Measurements from ENCODE around the gene MAPKAPK5.
A peak's percentile ranks its signal among the peaks of the same experiment; 100 is the strongest.
"Not testable (repeated sequence)": the region's sequence is repeated elsewhere in the genome, so short reads cannot be mapped to it uniquely, and the experiment has no call there.

MAPKAPK5 gene

GRCh38 chr12:111841750-111842555, at the start of gene MAPKAPK5:
Gene MAPKAPK5 (plus strand): TSS chr12:111842228. CDS start chr12:111842734, 506 bp downstream.
- peak; percentile 99 for DNase-seq

DNA sequence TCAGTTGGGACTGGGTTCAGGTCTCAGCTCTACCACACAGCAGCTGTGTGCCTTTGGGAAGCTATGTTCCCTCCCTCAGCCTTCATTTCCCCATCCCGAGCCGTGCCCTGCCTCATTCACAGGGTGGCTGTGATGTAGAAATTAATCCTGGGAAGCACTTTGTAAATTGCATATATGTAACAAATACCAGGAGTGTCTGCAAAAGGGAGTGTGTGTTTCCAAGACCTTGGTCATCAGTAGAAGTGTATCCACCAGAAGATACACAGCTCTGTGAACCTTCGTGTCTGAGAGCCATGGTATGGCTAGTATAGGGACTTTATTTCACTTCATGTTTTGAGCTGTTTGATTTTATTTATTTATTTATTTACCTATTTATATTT, 49.2 kb upstream of the MAPKAPK5 start:
- DNase-seq: no peak

DNA sequence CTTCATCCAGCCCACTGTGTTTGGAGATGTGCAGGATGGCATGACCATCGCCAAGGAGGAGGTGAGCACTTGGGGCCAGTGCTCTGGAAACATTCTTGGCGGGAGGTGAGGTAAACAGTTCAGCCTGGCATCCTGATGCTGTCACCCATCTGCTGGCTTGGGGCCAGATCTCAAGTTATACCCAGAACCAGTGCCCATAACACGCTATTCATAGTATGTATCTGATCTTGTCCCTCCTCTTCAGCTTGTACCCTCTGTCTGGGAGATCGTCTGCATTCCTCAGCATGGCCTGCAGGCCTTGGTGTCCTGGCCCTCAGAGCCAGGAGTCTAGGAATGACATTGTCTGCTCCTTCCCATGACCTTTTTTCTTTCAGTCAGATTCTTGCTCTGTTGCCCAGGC, 43.8 kb upstream of the MAPKAPK5 start:
- no peak for DNase-seq

DNA sequence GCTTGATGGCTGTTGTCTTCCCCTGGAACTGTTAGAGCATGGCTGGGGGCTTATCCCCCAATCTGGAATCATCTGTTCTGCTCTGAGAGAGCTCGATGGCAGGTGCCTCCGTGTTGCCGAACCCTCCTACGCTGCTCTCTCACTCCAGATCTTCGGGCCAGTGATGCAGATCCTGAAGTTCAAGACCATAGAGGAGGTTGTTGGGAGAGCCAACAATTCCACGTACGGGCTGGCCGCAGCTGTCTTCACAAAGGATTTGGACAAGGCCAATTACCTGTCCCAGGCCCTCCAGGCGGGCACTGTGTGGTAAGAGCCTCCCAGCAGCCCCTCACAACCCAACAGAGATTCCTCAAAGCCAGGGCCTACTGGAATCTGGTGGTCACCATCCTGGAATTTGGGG, 42.3 kb upstream of the MAPKAPK5 start:
- DNase-seq: no peak

- no peak for DNase-seq
Observed at GRCh38 chr12:111803038-111803626, 38.9 kb upstream of the MAPKAPK5 start.

DNA sequence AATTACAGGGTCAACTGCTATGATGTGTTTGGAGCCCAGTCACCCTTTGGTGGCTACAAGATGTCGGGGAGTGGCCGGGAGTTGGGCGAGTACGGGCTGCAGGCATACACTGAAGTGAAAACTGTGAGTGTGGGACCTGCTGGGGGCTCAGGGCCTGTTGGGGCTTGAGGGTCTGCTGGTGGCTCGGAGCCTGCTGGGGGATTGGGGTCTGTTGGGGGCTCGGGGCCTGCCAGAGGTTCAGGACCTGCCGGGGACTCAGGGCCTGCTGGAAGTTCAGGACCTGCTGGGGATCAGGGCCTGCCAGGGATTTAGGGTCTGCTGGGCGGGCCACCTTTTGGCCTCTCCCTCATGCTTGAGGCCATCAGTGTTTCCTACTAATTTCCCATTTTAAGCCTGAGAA, 38.2 kb upstream of the MAPKAPK5 start:
- no peak for DNase-seq

- no peak for DNase-seq
Observed at GRCh38 chr12:111806304-111806703, 35.7 kb upstream of the MAPKAPK5 start.

DNA sequence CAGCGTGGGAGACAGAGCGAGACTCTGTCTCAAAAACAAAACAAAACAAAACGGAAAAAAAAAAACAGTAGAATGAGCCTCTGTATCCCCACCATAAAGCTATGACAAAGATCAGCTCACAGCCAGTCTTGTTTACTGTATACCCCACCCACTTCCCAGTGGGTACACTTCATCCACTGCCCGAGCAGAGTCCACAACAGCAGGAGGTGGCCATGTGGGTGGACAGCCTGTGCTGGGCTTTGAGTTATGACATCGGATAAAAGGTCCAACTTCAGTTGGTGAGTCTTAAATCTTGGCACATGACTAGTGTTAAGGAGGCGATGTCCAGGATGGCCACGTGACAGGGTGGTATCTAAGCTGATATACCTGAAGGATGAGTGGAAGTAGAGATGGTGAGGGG, 34.8 kb upstream of the MAPKAPK5 start:
- no peak for DNase-seq

- DNase-seq: peak; percentile 55
Observed at GRCh38 chr12:111812881-111813741, 28.9 kb upstream of the MAPKAPK5 start.

GRCh38 chr12:111816065-111816615, 25.9 kb upstream of the MAPKAPK5 start:
- no peak for DNase-seq

- DNase-seq: not testable (repeated sequence)
Observed at GRCh38 chr12:111816898-111817297, 25.1 kb upstream of the MAPKAPK5 start.

DNA sequence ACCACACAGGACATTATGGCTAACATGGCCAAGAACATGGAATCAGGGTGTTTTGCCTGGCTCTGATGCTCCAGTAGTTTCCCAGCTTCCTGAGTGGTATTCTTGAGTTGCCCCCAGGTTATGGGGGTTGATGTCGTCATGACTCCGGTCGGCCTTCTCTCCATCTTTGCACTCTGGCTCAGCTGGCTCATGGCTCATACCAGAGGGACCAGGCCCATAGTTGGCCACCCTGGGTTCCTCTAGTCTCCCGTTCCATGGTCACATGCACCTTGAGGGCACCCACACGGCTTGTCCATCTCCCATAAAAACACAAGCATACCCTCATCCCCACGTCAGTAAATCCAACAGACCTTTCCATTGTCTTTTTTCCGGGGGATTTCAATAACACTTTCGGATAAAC, 23.7 kb upstream of the MAPKAPK5 start:
- DNase-seq: no peak

- no peak for DNase-seq
Observed at GRCh38 chr12:111819191-111820158, 22.6 kb upstream of the MAPKAPK5 start.

GRCh38 chr12:111820828-111821227, 21.2 kb upstream of the MAPKAPK5 start:
- not testable (repeated sequence) for DNase-seq

DNA sequence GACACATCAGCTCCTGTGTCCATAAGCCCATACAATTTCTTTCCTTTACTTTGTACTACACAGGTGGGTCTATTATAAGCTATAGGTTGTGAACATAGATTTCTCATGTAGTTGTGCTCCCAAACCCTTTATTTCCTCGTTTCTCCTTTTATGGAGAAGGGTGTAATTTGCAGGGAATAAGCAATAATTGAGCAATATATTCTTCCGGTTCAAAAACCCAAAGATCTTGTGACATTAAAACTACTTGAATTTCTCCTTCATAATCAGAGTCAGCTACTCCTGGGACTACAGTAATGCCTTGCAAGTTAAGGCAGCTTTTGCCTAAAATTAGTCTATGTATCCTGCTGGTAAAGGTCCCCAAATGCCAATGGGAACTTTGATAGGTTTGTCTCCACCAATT, 19.1 kb upstream of the MAPKAPK5 start:
- DNase-seq: no peak

GRCh38 chr12:111823891-111824290, 18.1 kb upstream of the MAPKAPK5 start:
- no peak for DNase-seq

DNA sequence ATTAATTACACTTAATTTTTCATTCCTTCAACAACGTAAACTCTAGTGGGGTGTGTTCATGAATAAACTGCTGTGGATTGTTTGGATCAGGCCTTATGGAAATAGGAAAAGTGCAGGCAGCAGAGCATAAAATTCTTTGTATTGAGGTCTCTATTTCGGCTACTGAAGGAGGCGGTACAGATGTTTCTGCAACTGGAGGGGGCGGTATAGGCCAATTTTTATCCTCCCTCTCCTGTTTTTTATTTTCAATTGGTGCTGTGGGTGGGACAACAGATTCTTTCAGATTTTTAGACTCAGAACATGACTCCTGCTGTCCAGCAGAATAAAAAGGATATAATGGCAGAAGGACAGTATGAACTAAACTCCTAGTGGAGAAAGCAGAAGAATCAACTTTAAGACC, 17.7 kb upstream of the MAPKAPK5 start:
- not testable (repeated sequence) for DNase-seq

GRCh38 chr12:111825509-111825908, 16.5 kb upstream of the MAPKAPK5 start:
- no peak for DNase-seq

DNA sequence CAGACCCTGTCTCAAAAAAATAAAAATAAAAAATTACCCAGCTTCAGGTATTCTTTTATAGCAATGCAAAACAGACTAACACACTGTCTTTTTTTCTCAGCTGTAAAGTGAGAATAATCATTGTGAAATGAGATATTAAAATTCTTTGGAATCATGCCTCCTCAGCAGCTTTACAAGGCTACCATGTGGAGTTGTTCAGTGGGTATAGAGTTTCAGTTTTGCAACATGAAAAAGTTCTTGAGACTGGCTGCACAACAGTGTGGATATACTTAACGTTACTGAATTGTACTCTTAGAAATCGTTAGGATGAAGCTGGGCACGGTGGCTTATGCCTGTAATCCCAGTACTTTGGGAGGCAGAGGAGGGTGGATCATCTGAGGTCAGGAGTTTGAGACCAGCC, 15.7 kb upstream of the MAPKAPK5 start:
- no peak for DNase-seq

DNA sequence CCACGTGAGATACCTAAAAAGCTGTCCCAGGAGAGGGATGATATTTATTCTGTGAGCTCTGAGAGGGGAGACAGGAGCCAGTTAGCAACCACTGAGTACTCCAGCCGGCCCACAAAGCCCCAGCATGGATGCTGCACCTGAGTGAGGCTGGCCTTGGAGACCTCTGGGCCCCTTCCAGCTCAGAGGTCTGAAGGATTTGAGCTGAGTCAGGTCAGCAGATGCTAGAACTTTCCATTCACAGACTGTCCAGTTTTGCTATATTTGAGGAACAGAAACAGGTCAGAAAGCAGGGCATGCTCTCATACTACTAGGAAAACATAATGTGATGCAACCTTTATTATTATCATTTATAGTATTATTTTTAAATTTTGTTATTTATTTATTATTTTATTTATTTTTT, 15.0 kb upstream of the MAPKAPK5 start:
- no peak for DNase-seq

DNA sequence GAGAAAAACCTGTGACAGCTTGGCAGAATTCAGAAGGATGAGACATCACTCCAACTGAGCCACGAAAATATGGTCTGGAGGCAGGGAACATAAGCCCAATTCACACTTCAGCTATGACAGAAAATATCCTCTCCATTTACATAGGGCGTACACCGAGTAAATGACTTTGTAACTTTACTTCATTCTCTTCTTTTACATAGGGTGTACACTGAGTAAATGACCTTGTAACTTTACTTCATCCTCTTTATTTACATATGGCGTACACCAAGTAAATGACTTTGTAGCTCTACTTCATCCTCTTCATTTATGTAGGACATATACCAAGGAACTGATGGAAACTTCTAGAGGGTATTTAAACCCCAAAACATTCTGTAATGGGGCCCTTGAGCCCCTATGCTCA, 14.1 kb upstream of the MAPKAPK5 start:
- DNase-seq: no peak

DNA sequence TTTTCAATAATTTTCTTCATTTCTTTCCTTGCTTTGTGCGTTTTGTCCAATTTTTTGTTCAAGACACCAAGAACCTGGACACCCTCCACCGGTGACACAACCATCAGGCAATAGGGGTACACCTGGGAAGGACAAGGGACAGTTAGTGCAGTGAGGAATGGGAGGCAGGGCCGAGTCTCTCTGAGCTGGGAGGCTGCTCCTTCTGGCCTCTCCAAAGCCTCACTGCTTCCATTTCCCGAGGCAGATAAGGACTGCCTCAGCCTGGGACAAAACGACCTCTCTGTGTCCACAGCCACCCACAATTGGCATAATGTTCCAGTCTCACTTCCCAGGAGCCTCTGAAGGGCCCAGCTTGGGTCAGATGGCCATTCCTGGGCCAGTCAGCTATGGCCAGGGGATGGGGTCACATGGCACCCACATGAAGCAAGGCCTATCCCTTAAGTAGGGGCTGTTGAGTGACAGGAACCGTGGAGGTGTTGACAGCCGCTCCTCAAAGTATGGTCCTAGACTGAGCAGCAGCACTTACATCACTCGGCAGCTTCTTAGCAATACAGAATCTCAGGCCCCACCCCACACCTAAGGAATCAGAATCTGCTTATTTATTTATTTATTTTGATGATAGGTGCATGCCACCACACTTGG, 13.6 kb upstream of the MAPKAPK5 start:
- DNase-seq: no peak

All from activated CD8-positive, alpha-beta memory T cell treated with anti-CD3 and anti-CD28 coated beads, Interleukin-2, amount 50 U/mL, for 4 hours (primary cell).